K562 (cell line): ENCODE results near the gene GFI1. TPM values are rescaled to one million over a fixed set of nuclear protein-coding genes. Genes with fewer than 3 reads are reported as not detected.

Experiments
- ATF3 ChIP-seq, 2 experiments: fragments of 450-650 bp in 1 of 2; sonication (generic) in 1 of 2; formaldehyde crosslinking in 1 of 2; IDR thresholded peaks in 1 of 2; conservative IDR thresholded peaks in 1 of 2; 2 replicates each; pipeline versions ENCODE4 v1.6.1 to v1.8.1; 2016 to 2023; ENCODE audit warnings: mild to moderate bottlenecking in 2 of 2, moderate library complexity in 2 of 2, inconsistent platforms in 1 of 2, missing genetic modification reagents in 1 of 2
- ATF4 ChIP-seq: fragments of 450-650 bp; formaldehyde crosslinking; IDR thresholded peaks from 2 replicates; pipeline ENCODE4 v1.4.0; 2022; ENCODE audit warnings: mild to moderate bottlenecking, moderate library complexity
- CBFB ChIP-seq: sonication (generic); formaldehyde crosslinking; IDR thresholded peaks from 2 replicates; pipeline ENCODE4 v1.4.0; 2020; ENCODE audit warnings: mild to moderate bottlenecking, missing genetic modification reagents
- CEBPB ChIP-seq: fragments of 450-650 bp; IDR thresholded peaks from 2 replicates; pipeline ENCODE4 v1.6.1; 2016; ENCODE audit warnings: missing genetic modification characterization, missing compliant biosample characterization
- DNMT1 ChIP-seq: fragments of 450-650 bp; IDR thresholded peaks from 2 replicates; pipeline ENCODE4 v1.6.1; 2016; ENCODE audit warnings: antibody characterized with exemption, mild to moderate bottlenecking
- ESRRB ChIP-seq: fragments of 250-450 bp; sonication (Bioruptor Pico); IDR thresholded peaks from 2 replicates; pipeline ENCODE4 v1.5.0; 2020; ENCODE audit warnings: mild to moderate bottlenecking, moderate library complexity, borderline replicate concordance
- HSF4 ChIP-seq: fragments of 250-450 bp; sonication (Bioruptor Pico); IDR thresholded peaks from 2 replicates; pipeline ENCODE4 v2.1.2; 2022; ENCODE audit warnings: mild to moderate bottlenecking, moderate library complexity, borderline replicate concordance
- MITF ChIP-seq: IDR thresholded peaks from 2 replicates; pipeline ENCODE4 v1.6.1; 2014; ENCODE audit warnings: antibody characterized with exemption
- NR2C1 ChIP-seq, 2 experiments: fragments of 450-650 bp; IDR thresholded peaks; 2 replicates each; pipeline ENCODE4 v1.6.1; 2017; ENCODE audit warnings: mild to moderate bottlenecking in 2 of 2, antibody characterized with exemption in 1 of 2, inconsistent platforms in 1 of 2, missing compliant biosample characterization in 1 of 2, missing genetic modification characterization in 1 of 2
- SAFB2 ChIP-seq: fragments of 200-400 bp; formaldehyde crosslinking; IDR thresholded peaks from 2 replicates; pipeline ENCODE4 v1.6.1; 2018; ENCODE audit warnings: borderline replicate concordance, low read length, low read depth, moderate library complexity; ENCODE audit not compliant: severe bottlenecking
- SRF ChIP-seq, 2 experiments: fragments of 250-450, 450-650 bp in 1 of 2; sonication (Bioruptor Pico) in 1 of 2; sonication (generic) in 1 of 2; formaldehyde crosslinking; IDR thresholded peaks; 2 replicates each; pipeline versions ENCODE4 v1.5.0 to v1.5.1; 2020 to 2022; ENCODE audit warnings: mild to moderate bottlenecking in 1 of 2, missing genetic modification reagents in 1 of 2
- TAF15 ChIP-seq: fragments of 200-400 bp; formaldehyde crosslinking; IDR thresholded peaks from 2 replicates; pipeline ENCODE4 v1.6.1; 2017; ENCODE audit warnings: mild to moderate bottlenecking, low read depth, low read length, moderate library complexity
- ZBTB33 ChIP-seq: sonication (generic); formaldehyde crosslinking; IDR thresholded peaks from 2 replicates; pipeline ENCODE4 v1.8.1; 2023; ENCODE audit warnings: mild to moderate bottlenecking, missing genetic modification reagents
- ZC3H8 ChIP-seq: fragments of 450-650 bp; IDR thresholded peaks from 2 replicates; pipeline ENCODE4 v1.6.1; 2017
- ZNF282 ChIP-seq: sonication (generic); formaldehyde crosslinking; IDR thresholded peaks from 2 replicates; pipeline ENCODE4 v1.8.1; 2023; ENCODE audit warnings: missing genetic modification reagents
- ZNF316 ChIP-seq: fragments of 450-650 bp; IDR thresholded peaks from 2 replicates; pipeline ENCODE4 v1.6.1; 2016
- ZNF324 ChIP-seq: fragments of 250-450 bp; sonication (Bioruptor Pico); IDR thresholded peaks from 2 replicates; pipeline ENCODE4 v1.4.0; 2020; ENCODE audit warnings: mild to moderate bottlenecking
- ZNF347 ChIP-seq: fragments of 450-650 bp; formaldehyde crosslinking; IDR thresholded peaks from 2 replicates; pipeline ENCODE4 v1.4.0; 2020; ENCODE audit warnings: low read depth, mild to moderate bottlenecking, moderate library complexity
- ZNF436 ChIP-seq: fragments of 250-450, 450-650 bp; sonication (Bioruptor Pico); formaldehyde crosslinking; IDR thresholded peaks from 2 replicates; pipeline ENCODE4 v1.7.0; 2020; ENCODE audit warnings: mild to moderate bottlenecking
- polyA plus RNA-seq, 8 experiments: library from polyadenylated mRNA; depleted of rRNA in 4 of 8; stranded (reverse) in 5 of 8; unstranded in 3 of 8; fragments of >200 nt; fragmentation: Nextera tagmentation in 2 of 8; fragmentation: Illumina TruSeq in 1 of 8; extraction: Ambion mirVana in 2 of 8; extraction: Trizol in 1 of 8; gene quantifications; 2 replicates each; pipeline versions ENCODE4 v1.2.1 to v1.2.3, GENCODE V29; 2011 to 2014; ENCODE audit warnings: inconsistent platforms in 1 of 8, missing spikeins in 1 of 8
- total RNA-seq, 7 experiments: library from RNA; depleted of rRNA in 6 of 7; stranded (reverse); fragments of >200 nt in 6 of 7; fragmentation: Illumina TruSeq in 2 of 7; extraction: Trizol in 2 of 7; gene quantifications; 2 replicates each; pipeline versions ENCODE4 v1.2.1 to v1.2.3, GENCODE V29; 2011 to 2021; ENCODE audit warnings: low replicate concordance in 1 of 7

The GFI1 gene
- total and polyA plus RNA-seq, 9 of the 15 experiments (the other 6 are each of a cell fraction or from before 2014, with no cell fraction given), result 0.07 to 0.93 (median 0.46) TPM

- TF ChIP-seq ZBTB33 (0 out of 2 replicates have a peak, but pooled peaks have one; percentile 29), ESRRB (CRISPR knock-in tag) (no peak), DNMT1 (no peak), CEBPB (tag) (no peak), ZNF436 (no peak), CBFB (CRISPR knock-in tag) (no peak), ZNF316 (no peak), ZNF324 (no peak), TAF15 (no peak), ATF3 (IDR thresholded peaks at IDR 0.05) (no peak), ATF3 (CRISPR knock-in tag; conservative IDR thresholded peaks at IDR 0.05) (no peak), SRF (CRISPR knock-in tag; IDR thresholded peaks at IDR 0.05) (no peak), ZNF282 (no peak), MITF (no peak), ATF4 (no peak), NR2C1 (IDR thresholded peaks at IDR 0.05) (no peak), NR2C1 (tag; IDR thresholded peaks at IDR 0.05) (no peak), SAFB2 (no peak), ZC3H8 (no peak), ZNF347 (CRISPR knock-in tag) (no peak), HSF4 (CRISPR knock-in tag) (no peak)
Measured at GRCh38 chr1:92485381-92486250, 1.1 kb downstream of the GFI1 start (continued).
